HG03095 (cell line): ENCODE results near the gene SSR3.

Experiments used
- ATAC-seq: cut with Tn5 transposase; IDR thresholded peaks from one replicate; pipeline ENCODE4 v1.9.1; 2021; ENCODE audit warnings: moderate library complexity; ENCODE audit not compliant: unreplicated experiment

The SSR3 gene

GRCh38 chr3:156539802-156540201 is 15.1 kb downstream of the SSR3 start:
- ATAC-seq, result no peak

DNA sequence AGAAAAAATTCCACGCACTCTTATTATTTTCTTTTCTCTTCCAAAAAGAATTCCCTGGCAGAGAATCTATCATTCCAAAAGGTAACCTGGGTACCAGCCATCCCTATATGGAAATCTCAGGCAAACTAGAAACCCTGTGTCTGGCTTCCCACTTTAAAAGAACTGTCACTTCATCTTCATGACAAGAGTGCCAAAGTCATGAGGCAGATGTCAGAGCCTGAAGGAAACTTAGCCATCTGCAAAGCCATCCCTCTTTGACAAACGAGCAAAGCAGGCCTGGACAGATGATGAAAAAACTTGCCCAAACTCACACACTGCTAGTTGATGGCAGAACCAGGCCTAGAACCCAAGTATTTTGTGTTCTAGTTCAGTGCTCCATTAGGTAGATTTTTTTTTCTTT is 15.9 kb downstream of the SSR3 start:
- ATAC-seq, result no peak

DNA sequence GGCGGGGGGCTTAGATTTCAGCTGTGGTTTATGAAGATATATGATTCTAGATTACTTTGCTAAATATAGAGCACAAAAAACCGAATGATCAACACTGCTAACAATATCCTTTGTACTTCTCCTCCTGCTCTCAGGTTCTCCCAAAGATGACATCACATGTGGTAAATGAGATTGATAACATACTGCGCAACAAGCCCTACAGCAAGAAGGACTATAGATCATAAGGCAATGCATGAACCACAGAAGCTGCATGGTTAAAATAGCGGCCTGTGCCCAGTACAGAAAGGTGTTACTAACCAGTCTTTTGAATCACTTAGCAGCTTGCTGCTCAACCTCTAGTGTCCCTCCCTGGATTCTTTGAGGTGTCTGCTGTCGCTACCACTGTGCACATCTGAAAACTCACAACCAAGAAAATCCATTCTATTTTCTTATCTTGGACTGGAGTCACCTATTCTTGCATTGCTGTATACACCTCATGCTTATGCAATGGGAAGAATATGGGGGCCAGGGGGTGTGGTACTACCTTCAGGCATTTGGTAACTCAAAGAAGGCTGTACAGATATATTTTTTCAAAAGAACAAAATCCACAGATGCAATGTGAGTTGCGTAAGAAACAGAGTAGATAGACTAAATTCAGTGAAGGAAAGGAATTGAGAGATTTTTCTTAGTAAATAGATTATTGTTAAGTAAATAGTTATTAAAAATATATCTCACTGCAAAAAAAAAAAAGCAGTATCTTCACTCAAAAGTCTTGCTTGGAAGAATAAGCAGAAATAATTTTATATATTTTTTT is 18.2 kb downstream of the SSR3 start:
- no peak for ATAC-seq

DNA sequence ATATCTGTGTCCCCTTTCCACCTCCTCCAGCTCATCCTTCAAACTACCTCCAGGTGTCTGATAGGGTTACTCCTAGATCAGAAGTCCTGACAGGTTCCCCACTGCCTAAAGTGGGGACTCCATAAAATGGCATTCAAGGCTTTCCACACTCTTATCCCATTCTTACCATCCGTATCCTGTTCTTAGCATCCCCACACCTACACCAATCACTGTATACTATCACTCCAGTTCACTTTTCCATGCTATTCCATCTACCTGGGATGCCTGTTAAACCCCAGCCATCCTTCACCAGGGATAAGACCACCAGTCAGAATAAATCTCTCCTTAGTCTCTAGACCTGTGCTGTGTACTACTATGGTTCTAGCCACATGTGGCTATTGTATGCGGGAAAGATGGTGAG is 19.1 kb downstream of the SSR3 start:
- no peak for ATAC-seq

DNA sequence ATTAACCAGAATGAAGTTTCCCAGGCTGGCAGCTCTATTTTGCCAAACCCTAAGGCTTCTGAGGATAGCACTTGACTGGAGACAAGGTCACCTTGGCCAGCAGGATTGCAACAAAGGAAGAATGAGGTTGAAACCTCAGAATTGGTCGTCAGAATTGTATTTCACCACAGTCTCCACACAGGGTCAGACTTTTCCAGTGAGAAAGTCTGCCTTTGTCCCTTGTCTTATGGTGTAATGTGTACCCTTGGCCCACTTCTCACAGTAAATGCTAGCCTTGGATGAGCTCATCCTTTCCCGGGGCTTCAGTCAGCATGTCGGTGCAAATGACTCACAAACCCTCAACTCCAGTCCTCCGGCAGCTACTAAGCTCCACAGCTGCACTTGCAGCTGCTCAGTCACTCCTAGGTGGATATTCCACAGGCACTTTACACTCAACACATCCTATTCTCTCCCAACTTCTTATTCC is 19.7 kb downstream of the SSR3 start:
- ATAC-seq, result no peak

DNA sequence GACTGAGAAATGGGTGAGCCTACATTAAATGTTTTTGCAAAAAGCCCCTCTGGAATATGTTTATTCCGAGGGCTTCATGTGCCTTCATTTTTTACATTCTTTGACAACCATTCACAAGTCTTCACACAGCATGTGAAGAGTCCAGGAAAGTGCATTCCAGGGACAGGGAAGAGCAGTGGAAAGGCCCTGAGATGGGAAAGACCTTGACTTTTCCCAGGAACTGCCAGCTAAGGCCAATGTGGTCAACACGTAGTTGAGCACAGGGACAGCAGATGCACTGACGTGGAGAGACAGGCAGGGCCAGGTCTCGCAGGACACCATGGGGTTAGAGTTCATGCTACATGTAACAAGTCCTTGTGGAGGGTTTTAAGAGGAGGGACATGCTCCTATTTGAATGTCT is 21.7 kb downstream of the SSR3 start:
- no peak for ATAC-seq

- ATAC-seq, result no peak
Measured at GRCh38 chr3:156532730-156533129, 22.2 kb downstream of the SSR3 start.

DNA sequence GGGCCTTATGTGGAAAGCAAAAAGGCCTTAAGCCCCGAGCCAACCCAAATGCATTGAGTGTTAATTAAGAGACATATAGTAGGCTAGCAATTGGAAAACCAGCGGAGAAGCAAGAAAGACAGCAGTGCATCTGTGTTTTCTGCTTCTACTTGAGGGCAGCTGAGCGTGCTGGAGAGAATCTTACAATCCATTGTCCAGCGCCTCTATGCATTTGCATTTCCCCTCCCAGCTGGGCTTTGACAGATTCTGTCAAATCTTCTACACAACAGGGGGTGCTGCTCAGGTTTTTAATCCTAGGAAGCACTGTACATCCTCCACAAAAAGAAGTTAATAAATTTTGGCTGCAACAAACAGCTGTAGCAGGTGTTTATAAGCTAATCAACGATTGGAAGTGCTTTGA is 23.9 kb downstream of the SSR3 start:
- ATAC-seq, result no peak

GRCh38 chr3:156527060-156527459 is 27.9 kb downstream of the SSR3 start:
- no peak for ATAC-seq

GRCh38 chr3:156525808-156526207 is 29.1 kb downstream of the SSR3 start:
- no peak for ATAC-seq

DNA sequence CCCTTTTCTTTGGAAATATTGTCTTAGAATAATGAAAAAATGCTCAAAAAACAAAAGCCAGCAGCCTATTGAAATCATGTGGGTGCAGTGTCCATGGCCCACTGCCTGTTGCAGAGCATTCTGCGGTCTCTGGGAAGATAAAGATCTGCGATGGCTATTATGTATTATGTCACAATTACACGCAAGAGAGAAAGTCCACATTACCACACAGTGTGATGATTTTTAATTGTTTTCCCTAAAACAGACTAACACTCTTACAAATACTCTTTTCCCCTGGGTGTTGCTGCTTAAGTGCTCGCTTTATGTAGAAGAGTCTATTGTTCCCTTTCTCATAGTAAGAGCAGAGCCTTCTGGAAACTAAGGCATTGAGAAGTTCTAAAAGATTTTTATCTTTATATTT is 32.2 kb downstream of the SSR3 start:
- no peak for ATAC-seq

GRCh38 chr3:156519758-156520162 is 35.2 kb downstream of the SSR3 start:
- peak; percentile 54 for ATAC-seq

DNA sequence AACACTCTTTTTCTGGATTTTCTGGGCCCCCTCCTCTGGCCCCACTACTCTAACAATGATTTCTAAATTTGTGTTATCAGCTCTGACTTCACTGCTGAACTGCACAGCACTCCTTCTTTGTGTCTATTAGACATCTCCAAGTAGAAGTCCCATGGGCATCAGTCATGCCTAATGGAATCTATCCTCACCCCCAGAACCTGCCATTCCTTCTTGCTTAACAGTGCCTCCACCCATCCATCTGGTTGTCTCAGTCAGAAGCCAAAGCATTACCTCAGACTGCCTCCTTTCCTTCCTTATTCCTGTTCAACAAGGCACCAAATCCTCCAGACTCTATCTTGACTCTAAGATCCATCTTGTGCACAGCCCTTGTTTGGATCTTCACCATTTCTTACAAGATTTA is 36.2 kb downstream of the SSR3 start:
- ATAC-seq, result no peak

DNA sequence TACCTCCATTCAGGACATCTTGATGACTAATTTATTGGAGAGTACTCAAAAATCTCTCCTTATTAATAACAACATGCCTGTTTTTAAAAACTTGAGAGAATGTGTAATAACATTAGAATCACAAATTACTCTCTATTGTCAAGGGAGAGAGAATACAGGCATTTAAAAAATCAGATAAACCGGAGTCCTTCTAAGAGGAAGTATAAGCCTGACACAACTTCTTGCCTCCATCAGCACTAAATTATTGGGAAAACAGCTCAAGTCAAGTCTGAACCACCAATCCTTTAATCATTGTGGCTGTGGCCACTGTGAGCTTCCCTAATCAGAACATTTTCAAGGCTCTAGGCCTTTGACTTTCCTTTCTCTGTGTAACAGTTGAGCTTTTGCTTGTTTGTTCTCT is 38.0 kb downstream of the SSR3 start:
- ATAC-seq, result no peak

DNA sequence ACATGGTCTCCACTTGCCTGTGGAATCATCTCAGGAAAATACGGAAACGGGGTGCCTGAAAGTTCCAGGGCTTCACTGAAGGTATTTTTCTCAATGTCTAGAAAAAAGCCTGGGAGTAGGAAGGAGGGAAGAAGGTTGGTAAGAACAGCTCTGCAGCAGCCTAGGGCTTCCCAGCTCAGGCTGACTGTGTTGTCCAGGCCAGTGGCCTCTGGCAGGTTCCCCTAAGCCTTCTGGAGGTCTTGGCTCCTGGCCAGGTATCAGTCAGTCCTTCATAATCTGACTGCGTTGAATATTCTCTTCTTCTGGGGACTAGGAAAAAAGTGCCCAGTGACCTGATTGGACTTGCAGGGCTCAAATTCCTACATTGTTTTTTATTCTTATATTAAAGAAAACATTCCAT is 38.6 kb downstream of the SSR3 start:
- ATAC-seq, result no peak

DNA sequence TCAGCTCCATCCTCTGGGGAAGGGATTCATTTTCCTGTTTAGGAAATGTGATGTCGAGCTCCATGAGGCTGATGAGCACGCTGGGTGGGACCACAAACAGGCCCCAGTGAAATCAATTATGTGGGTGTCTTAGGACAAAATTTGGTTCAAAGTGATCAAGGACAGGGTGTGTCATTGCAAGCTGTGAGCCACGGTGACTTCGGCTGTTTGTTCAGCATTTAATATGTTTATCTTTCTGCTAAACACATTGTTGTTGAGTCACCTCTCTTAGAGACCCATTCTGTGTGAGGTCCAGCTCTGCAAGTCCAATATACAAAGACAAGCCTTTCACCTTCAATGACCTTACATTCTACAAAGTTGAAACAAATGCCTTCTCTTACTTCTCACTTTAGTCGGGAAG is 41.3 kb downstream of the SSR3 start:
- no peak for ATAC-seq

GRCh38 chr3:156511987-156512677 is 42.8 kb downstream of the SSR3 start:
- no peak for ATAC-seq

DNA sequence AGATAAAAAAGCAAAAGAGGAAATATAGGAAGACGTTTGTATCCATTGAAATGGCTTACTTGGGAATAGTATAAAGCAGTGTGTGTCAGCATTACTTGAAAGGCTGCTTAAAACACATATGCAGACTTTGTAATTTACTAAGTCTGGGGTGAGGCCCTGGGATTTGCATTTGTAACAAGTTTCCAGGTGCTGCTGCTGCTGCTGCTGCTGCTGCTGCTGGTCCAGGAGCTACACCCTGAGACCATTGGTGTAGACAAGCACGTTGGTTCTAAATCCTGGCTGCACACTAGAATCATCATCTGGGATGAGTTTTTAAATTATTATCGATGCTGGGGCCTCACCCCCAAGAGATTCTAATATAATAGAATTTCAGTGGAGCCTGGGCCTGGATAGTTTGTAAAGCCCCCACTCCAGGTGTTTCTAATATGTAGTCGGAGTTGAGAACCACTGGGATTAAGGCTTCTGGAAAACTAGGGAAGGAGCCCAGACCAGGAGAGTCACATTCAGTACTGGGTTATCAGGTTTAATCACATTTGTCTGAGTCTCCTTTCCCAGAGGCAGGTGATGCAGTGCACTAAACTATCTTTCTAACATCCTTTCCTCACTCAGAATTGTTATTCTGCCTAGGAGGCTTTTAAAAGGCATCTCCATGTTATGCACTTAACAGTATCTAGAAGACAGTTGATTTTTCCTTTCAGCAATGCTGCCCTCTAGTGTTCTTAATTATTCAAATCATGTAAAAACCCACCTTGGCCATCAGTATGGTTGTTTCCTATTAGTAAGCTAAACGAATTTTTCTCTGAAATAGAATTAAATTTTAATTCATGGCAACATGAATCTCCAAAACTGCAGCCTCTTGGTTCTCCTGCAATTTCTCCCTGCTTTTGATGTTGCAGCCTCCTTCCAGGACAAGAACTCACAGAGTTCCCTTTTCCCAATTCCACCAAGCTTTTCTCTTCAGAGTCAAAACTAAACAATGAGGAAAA is 45.4 kb downstream of the SSR3 start:
- peak; percentile 85 for ATAC-seq

GRCh38 chr3:156507285-156507684 is 47.6 kb downstream of the SSR3 start:
- no peak for ATAC-seq

DNA sequence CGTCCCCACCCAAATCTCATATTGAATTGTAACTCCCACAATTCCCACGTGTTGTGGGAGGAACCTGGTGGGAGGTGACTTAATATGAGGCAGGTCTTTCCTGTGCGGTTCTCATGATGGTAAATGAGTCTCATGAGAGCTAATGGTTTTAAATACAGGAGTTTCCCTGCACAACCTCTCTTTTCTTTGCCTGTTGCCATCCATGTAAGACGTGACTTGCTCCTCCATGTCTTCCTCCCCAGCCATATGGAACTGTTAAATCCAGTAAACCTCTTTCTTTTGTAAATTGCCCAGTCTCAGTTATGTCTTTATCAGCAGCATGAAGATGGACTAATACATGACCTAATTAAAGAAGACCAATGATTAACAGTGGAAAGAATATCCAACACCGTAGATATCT is 56.6 kb downstream of the SSR3 start:
- no peak for ATAC-seq

GRCh38 chr3:156497326-156497725 is 57.6 kb downstream of the SSR3 start:
- no peak for ATAC-seq
